GM12874 (cell line): ENCODE data around the gene FOXP3.

Experiments used
- TF ChIP-seq, protein P1 (sequence below): IDR thresholded peaks from 2 replicates; pipeline ENCODE4 v1.5.1; 2011; ENCODE audit warnings: low read depth, mild to moderate bottlenecking, control low read depth, low read length, moderate library complexity; ENCODE audit not compliant: insufficient read depth

FOXP3 gene

DNA sequence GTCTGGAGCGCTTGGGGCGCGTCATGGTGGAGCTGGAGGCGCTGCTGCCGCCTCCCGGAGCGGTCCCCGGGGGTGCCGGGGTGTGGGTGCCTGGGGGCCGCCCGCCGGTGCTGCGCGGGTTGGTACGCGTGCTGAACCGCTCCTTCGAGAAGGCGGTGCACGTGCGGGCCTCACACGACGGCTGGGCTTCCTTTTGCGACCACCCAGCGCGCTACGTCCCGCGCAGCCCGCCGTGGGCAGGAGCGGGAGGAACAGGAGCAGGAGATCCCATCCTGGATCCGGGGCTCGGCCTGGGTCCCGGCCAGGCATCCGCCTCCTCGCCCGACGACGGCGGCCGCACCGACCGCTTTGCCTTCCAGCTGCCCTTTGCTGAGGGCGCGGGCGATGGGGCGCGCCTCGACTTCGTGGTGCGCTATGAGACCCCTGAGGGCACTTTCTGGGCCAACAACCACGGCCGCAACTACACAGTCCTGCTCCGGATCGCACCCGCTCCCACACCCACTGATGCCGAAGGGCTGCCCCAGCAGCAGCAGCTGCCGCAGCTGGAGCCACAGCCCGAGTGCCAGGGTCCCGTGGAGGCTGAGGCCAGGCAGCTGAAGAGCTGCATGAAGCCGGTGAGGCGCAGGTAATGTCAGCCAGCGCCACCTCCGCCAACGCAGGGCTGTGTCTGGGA is 5.9 kb upstream of the FOXP3 start:
- TF ChIP-seq, protein P1, sequence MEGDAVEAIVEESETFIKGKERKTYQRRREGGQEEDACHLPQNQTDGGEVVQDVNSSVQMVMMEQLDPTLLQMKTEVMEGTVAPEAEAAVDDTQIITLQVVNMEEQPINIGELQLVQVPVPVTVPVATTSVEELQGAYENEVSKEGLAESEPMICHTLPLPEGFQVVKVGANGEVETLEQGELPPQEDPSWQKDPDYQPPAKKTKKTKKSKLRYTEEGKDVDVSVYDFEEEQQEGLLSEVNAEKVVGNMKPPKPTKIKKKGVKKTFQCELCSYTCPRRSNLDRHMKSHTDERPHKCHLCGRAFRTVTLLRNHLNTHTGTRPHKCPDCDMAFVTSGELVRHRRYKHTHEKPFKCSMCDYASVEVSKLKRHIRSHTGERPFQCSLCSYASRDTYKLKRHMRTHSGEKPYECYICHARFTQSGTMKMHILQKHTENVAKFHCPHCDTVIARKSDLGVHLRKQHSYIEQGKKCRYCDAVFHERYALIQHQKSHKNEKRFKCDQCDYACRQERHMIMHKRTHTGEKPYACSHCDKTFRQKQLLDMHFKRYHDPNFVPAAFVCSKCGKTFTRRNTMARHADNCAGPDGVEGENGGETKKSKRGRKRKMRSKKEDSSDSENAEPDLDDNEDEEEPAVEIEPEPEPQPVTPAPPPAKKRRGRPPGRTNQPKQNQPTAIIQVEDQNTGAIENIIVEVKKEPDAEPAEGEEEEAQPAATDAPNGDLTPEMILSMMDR: no peak

DNA sequence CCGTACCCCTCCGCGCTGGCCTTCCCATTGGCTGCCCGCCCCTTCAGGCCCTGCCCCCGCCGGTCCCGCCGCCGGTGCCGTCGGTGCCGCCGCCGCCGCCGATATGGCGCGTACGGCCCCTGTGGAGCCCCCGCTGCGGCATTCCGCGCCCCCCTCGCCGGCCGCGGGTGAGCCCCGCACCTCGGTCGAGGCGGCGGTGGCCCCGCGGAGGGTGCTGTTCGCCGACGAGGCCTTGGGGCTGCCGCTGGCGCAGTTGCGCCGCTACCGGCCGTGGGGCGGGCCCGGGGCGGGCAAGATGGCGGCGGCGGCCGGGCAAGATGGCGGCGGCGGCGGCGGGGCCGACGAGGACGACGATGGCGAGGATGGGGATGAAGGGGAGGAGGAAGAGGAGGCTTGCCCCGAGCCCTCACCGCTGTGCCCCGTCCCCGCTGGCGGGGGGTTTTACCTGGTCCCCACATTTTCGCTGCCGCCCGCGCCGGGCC is 5.3 kb upstream of the FOXP3 start, which contains the start of gene PPP1R3F:
PPP1R3F (plus strand) TSS at position 27 of the 482 bp plus-strand sequence; CDS start at position 104, 77 bp downstream.
- TF ChIP-seq, protein P1: no peak

DNA sequence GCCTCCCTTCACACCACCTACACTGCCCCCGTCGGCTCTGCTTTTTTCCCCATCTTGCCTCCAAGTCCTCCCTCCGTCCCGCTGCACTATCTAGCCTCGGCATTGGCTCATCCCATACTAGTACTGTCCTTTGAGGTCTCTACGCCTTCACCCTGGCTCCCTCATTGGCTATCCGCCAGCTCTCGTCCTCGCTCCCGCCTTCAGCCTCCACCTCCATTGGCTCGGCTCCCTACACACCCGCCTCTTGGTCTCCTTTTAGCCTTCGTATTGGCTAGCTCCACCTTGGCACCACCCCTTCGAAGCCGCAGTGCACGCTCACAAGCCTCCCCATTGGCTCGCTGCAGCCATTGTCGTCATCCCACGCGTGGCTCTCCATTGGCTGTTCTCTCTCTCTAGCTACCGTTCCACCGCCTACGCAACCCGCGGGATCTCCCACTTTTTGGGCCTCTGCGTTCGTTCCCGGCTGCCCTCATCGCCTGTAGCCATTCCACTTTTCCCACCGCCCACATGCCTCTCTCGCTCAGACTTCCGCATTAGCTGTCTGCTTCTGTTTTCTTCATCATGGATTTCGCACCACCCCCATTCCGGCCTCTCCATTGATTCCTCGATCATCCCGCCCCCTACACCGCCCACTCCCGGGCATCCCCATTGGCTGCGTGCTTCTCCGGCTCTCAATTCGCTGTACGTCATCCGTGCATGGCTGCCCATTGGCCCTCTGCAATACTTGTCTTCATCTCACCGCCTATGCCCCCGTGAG is 4.7 kb upstream of the FOXP3 start:
- TF ChIP-seq, protein P1: no peak

DNA sequence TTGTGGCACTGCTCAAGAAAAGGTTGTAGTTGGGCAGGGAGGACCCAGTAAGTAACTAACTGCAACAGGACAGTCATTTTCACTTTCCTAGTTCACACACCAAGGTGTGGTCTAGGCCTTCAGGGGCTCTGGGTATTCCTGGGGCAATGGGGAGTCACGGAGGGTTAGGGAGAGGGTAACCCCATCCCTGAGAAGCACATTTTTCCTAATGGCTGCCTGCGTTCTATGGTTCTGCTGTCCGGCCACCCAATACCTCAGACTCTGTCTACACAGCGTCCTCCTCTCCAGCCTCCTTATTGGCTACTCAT is 4.1 kb upstream of the FOXP3 start:
- TF ChIP-seq, protein P1: no peak

DNA sequence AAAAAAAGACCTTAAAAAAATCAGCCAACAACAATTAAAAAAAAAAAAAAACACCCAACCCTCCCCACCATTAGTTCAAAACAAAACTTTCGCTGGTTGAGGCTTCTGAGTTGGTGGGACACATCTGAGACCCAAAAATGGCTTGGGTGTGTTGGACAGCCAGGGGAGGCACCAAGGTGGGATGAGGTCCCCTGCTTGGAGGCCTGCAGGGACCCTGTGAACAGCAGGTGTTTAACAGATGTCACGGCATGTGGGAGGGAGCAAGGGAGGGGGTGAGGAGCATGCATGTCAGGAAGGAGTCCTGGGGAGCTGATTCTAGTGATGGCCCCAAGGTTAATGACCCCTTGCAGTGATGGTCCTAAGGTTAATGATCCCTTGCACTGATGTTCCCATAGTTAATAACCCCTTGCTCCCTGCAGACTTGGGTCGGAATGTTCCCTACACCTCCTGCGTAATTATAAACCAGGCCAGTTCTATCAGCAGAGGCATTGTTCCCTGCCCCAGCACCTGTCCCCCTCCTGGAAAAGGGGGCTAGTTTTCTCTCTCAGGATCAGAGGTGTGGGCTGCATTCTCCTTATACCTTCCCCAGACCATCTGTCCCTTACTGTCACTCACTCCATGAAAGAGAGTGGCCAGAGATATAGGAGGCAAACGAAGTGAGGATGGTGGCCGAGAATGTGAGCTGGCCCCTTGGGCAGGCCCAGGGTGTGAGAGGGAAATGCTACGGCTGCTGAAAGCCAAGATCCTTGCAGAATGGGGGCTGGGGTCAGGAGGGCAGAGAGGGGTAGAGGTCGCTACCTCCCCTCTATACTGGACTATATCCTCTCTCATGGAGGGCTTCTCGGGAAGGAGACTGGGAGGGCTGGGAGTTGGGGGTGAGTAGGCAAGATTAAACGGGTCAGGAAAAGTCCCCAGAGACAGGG is 2.3 kb upstream of the FOXP3 start:
- TF ChIP-seq, protein P1: no peak

DNA sequence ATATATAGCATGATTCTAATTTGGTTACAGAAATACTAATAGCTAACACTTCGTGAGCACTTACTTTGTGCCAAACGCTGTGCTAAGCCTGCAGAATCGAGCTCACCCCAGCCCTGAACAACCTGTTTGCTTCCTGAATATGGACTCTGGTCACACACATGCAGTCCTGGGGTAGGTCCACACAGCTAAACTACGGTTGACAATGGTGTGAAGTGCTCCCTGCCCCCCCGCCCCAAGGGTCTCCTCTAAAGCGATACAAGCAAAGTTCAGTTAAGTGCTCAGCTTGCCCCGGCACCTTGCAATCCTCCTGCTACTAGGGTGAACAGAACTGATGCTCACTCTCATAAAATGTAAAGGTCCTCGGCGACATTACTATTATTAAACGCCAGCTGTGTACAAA is 879 bp downstream of the FOXP3 start:
- TF ChIP-seq, protein P1: no peak

DNA sequence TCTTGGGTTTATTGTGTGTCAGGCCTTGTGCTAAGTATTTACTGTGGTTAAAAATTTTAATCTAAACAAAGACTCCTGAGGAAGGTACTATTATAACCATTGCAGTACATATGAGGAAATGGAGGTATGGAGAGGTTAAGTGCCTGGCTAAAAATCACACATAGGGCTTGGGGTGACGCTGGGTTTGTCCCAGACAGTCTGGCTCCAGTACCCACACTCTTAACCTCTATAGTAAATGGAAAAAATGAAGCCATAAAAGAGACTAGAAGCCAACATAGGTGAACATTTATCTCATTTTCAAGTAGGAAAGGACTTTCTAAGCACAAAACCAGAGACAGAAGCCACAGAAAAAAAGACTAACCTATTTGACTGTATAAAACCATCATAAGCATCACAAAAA is 1.9 kb downstream of the FOXP3 start:
- TF ChIP-seq, protein P1: no peak
